RWPE1 (cell line): ENCODE data around the gene REV3L.

Source experiments
- CTCF ChIA-PET: fragments of 350-600 bp; sonication (Branson Sonifier 250); formaldehyde crosslinking; extraction: SDS; loops from one replicate; lab custom pipeline; 2021; lab: Yijun Ruan, JAX
- POLR2A ChIA-PET: fragments of 400-600 bp; formaldehyde crosslinking; extraction: SDS; loops from one replicate; lab custom pipeline; 2020; ENCODE audit warnings: antibody characterized with exemption; ENCODE audit not compliant: low non-redundant PET; lab: Yijun Ruan, JAX
- DNase-seq: peaks from one replicate; pipeline ENCODE4 v3.0.0; 2012; ENCODE audit warnings: low spot score
- H3K27ac ChIP-seq: fragments of 450-650 bp; 2 replicates; pipeline ENCODE4 v1.5.1; 2017
- CTCF ChIP-seq: fragments of 450-650 bp; conservative IDR thresholded peaks from 2 replicates; pipeline ENCODE4 v1.5.1; 2017; ENCODE audit warnings: low read depth, mild to moderate bottlenecking

REV3L gene

DNA sequence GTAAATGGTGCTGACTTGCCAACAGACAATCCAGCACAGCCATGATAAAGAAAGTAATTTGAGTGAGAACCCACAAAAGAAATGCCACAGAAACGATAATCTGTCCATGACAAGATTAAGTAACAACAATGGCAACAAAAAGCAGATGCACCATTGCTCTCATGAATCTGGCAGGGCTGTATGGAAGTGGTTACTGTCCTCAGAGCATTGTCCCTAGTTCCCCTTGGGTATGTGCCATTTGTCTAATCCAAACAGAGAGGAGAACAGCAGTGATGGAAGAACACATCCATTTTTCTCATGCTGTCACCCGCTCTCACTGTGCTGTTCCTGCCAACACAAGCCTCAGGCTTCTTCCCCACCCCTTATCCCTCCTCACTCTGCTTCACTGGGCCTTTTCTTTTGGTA, 65.8 kb downstream of the REV3L start:
- CTCF ChIA-PET, result no interaction called here
- no peak for TF ChIP-seq CTCF
- no peak overlapping the region for H3K27ac ChIP-seq
- POLR2A ChIA-PET, result no interaction called here
- no peak for DNase-seq

GRCh38 chr6:111416529-111416928, 66.5 kb downstream of the REV3L start:
- no peak for DNase-seq
- CTCF ChIA-PET, result no interaction called here
- POLR2A ChIA-PET, result no interaction called here
- TF ChIP-seq CTCF, result no peak
- H3K27ac ChIP-seq, result no peak overlapping the region

- TF ChIP-seq CTCF, result no peak
- DNase-seq, result no peak
- H3K27ac ChIP-seq, result no peak overlapping the region
- ChIA-PET CTCF (no interaction called here), POLR2A (no interaction called here)
Measured at GRCh38 chr6:111414373-111414772, 68.6 kb downstream of the REV3L start.

DNA sequence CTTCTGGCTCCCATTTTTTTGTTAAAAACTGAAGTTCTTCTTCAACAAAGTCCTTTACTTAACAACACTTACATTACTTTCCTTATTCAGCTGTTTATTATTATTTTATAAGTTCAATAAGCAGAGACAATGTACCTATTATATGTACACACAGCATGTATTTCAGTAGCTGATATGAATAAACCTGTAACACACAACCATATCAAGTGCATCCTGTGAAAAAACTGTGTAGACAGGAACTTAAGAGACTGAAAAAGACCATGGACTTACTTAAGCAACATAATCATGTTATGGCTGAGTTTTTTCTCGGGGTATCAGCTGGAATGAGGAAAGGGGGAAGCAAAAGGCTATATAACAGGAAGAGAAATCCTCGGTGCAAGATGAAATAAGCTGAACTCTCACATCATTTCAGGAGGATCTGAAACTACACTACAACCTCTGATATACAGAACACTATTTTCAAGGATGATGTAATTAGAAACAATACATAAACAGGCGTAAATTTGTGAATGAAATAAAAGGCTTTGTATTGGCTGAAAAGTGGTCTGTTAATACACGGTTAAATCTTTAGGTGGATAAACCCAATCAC, 70.9 kb downstream of the REV3L start:
- ChIA-PET CTCF (no interaction called here), POLR2A (no interaction called here)
- H3K27ac ChIP-seq, result no peak overlapping the region
- DNase-seq, result no peak
- TF ChIP-seq CTCF, result no peak

DNA sequence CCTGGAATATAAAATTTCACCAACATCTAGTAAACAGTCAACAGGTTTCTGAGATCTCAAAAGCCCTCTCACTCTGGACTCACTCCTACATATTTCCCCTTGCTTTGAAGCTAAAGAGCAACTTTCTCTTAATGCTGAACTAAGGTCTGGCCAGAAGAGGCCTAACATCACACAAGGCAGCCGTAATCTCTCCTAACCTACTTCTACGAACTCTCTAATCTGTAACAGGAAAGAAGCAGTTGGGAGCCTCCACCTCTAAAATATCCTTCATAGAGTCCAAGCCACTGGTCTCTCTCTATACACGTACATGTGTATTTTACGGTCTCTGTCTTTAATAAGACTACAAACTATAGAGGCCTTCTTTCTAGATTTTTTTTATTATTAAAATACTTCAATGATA, 72.0 kb downstream of the REV3L start:
- H3K27ac ChIP-seq, result no peak overlapping the region
- no peak for DNase-seq
- no peak for TF ChIP-seq CTCF
- ChIA-PET CTCF (no interaction called here), POLR2A (no interaction called here)

GRCh38 chr6:111410371-111410770, 72.6 kb downstream of the REV3L start:
- ChIA-PET POLR2A (no interaction called here), CTCF (no interaction called here)
- DNase-seq, result no peak
- no peak overlapping the region for H3K27ac ChIP-seq
- no peak for TF ChIP-seq CTCF

GRCh38 chr6:111409430-111409829, 73.6 kb downstream of the REV3L start:
- no peak for TF ChIP-seq CTCF
- POLR2A ChIA-PET, result interaction anchor here (0.7 kb wide), 1 partner anchor 70 kb away, joined by 3 read pairs; no protein-coding TSS in a partner anchor
- no peak for DNase-seq
- CTCF ChIA-PET, result no interaction called here
- no peak overlapping the region for H3K27ac ChIP-seq
